Measurements from ENCODE around the gene NOXRED1. TPM values are rescaled to one million over a fixed set of nuclear protein-coding genes. Genes with fewer than 3 reads are reported as not detected.
A peak's percentile ranks its signal among the peaks of the same experiment; 100 is the strongest.

NOXRED1 gene
- total RNA-seq, 1 donor from 2014 or later, result 0.48 TPM

- no peak for DNase-seq (ENCODE audit: low spot score)
Observed at GRCh38 chr14:77409131-77409533, 14.2 kb downstream of the NOXRED1 start.

- no peak for DNase-seq (ENCODE audit: low spot score)
Observed at GRCh38 chr14:77407158-77407557, 16.2 kb downstream of the NOXRED1 start.

DNA sequence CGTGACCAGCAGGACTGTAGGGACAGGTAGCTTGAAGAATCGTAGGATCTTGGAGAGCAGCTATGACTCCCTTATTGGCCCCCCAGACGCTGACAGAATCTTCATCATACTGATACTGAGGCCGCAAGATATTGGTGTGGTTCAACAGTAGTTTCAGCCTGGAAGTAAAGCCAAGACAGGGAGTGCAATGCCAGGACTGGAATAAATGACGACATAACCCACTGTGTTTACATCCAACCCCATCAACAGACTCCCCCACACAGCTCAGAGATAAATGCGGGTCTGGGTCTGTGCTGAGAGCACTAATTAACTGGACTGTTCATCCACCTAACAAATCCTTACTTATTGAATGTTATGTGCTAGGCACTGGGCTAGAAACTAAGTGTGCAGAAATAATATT lies 16.6 kb downstream of the NOXRED1 start:
- DNase-seq (ENCODE audit: low spot score), result peak; percentile 44

DNA sequence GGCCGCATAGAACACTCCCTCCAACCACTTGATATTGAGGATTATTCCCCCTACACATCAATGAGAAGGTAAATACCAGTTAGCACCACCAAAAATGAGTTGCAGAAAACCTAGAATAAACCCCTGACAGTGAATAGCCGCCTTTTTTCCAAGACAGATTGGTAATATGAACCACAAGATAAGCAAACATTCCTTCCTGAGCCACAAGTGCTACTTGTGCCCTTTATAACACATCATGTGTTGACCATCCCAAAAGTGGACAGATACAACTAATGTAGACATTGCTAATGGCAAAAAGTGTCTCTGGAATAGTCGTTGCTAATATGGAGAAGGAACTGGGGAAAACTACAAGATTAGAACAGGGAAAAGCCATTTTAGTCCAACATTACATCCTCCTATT lies 17.2 kb downstream of the NOXRED1 start:
- DNase-seq (ENCODE audit: low spot score), result no peak

DNA sequence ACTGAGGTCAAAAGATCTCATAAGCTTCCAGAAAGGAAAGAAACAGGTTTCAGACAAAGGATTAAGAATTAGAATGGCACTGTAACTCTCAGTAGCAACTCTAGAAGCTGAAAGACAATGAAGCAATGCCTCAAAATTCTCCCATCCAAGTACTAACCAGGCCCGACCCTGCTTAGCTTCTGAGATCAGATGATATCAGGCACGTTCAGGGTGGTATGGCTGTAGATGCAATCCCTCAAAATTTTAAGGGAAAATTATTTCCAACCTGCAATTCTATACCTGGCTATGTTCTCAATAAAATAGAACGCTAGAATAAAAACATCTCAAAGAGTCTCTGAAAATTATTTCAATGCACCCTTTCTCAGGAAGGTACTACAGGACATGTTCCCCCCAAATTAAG lies 19.6 kb downstream of the NOXRED1 start:
- DNase-seq (ENCODE audit: low spot score), result no peak

DNA sequence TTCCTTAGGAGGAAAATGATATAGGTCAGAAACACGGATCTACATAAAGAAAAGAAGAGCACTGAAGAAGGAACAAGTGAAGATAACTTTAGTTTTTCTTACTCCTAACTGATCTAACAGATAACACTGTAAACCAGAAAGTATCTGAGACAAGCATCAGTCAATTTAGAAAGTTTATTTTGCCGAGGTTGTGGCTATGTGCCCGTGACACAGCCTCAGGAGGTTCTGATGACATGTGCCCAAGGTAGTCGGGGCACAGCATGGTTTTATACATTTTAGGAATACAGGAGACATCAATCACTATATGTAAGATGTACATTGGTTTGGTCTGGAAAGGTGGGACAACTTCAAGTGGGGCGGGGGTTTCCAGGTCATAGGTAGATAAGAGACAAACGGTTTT lies 23.1 kb downstream of the NOXRED1 start:
- no peak for DNase-seq (ENCODE audit: low spot score)

DNA sequence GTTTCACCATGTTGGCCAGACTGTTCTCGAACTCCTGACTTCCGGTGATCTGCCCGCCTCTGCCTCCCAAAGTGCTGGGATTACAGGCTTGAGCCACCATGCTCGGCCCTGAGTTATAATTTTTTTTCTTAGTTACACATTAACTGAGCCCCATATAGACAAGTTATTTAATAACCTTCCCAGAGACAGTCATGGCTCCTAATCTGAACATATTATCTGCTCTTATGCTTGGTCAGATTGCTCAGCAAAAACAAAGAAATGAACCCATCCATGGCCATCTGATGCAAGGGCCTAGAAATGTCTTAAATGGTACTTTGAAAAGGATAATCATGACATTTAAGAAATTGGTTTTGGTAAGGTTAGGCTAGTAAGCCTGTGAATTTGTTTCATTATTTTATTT lies 33.1 kb downstream of the NOXRED1 start:
- no peak for DNase-seq (ENCODE audit: low spot score)

GRCh38 chr14:77378701-77379100 lies 44.6 kb downstream of the NOXRED1 start:
- DNase-seq (ENCODE audit: low spot score), result no peak

- no peak for DNase-seq (ENCODE audit: low spot score)
Observed at GRCh38 chr14:77377502-77377844, 45.9 kb downstream of the NOXRED1 start.

GRCh38 chr14:77376771-77377501 lies 46.4 kb downstream of the NOXRED1 start, which contains the start of the genes SAMD15 and TMED8:
TSS of gene SAMD15 (plus strand) at chr14:77377379. CDS start at chr14:77377419, 40 bp downstream.
TSS of gene TMED8 (minus strand) at chr14:77377094. CDS start at chr14:77377053, 41 bp downstream.
- peak; percentile 95 for DNase-seq (ENCODE audit: low spot score)

- no peak for DNase-seq (ENCODE audit: low spot score)
Observed at GRCh38 chr14:77375973-77376770, 47.2 kb downstream of the NOXRED1 start.

GRCh38 chr14:77375164-77375950 lies 48.0 kb downstream of the NOXRED1 start:
- no peak for DNase-seq (ENCODE audit: low spot score)

- DNase-seq (ENCODE audit: low spot score), result peak; percentile 45
Observed at GRCh38 chr14:77372304-77372841, 51.0 kb downstream of the NOXRED1 start.

- no peak for DNase-seq (ENCODE audit: low spot score)
Observed at GRCh38 chr14:77369285-77369684, 54.0 kb downstream of the NOXRED1 start.

GRCh38 chr14:77364146-77364545 lies 59.2 kb downstream of the NOXRED1 start:
- DNase-seq (ENCODE audit: low spot score), result no peak

- no peak for DNase-seq (ENCODE audit: low spot score)
Observed at GRCh38 chr14:77359626-77360025, 63.7 kb downstream of the NOXRED1 start.

DNA sequence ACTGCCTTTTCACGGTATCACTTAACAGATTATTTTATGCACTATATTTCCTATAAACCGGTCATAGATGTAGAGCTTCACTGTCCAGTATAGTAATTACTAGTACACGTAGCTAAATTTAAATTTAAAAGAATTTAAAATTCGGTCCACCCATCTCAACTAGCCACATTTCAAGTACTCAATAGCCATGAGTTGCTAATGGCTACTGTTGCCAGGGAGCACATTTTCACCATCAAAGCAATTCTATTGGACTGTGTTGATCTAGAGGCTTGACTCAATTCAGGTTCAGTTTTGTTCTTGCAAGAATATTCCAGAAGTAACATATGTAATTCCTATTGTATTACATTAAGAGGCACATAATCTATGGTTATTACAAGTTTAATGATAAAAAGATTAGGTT lies 66.4 kb downstream of the NOXRED1 start:
- no peak for DNase-seq (ENCODE audit: low spot score)

DNA sequence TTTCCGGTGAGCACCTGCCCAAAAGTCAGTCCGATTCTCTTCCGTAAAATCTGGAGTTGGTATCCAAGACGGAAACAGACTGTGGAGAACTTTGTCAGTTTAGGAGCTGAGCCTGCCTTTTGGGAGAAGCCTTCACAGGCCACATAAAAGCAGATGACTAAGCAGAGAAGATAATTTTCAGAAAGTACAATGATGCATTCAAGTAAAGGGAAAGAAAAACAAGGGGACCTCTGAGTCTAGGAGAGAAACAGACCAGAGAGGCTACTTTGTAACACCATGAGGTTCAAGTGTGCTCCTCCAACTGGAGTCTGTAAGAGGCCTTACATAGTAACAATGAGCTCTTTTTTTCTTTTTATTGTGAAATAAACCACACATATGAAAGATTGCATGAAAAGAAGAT lies 67.5 kb downstream of the NOXRED1 start:
- DNase-seq (ENCODE audit: low spot score), result no peak

DNA sequence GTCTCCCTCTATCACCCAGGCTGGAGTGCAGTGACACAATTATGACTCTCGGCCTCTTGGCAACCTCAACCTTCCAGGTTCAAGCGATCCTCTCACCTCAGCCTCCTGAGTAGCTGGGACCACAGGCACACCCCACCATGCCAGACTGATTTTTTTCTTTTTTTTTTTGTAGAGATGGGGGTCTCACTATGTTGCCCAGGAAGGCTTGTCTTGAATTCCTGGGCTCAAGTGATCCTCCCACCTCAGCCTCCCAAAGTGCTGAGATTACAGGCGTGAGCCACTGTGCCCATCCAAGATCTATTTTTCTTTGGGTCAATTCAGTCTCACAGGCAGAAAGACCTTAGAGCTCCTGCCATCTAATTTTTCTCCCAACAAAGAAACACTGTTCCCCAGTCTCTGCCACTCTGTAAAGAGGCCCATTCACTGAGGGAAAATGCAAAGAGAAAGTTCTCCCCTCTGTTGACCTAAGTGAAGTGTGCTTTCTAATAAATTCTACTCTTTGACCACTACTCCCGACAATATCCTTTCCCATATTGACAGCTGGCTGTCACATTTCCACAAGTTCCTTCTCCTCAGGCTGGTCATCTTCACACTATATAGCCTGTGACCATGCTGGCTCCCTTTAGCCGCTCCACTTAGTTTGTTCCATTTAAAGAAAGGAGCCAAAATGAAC lies 69.7 kb downstream of the NOXRED1 start:
- DNase-seq (ENCODE audit: low spot score), result no peak

GRCh38 chr14:77347751-77348150 lies 75.6 kb downstream of the NOXRED1 start:
- peak; percentile 77 for DNase-seq (ENCODE audit: low spot score)

DNA sequence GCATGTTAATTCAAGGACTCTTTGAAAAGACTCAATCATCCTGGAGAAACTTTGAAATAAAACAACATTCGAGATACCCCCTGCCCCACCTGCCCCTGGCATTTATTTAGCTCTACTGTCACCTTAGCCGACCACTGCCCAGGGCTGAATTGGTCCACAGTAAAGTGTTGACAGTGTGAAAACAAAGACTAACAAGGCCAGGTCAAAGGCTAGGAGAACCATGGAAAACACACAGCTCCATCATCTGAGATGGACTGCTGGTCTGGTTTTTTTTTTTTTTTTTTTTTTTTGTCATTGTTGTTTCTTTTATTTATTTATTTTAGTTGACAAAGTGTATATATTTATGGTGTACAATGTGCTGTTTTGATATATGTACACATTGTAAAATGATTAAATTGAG lies 76.8 kb downstream of the NOXRED1 start:
- no peak for DNase-seq (ENCODE audit: low spot score)

Data from umbilical cord (tissue), 2 donors.